NT2/D1 (cell line): ENCODE results near the gene PDE6A.

Experiments
- SUZ12 ChIP-seq: IDR thresholded peaks from 2 replicates; pipeline ENCODE4 v1.6.1; 2011; ENCODE audit not compliant: insufficient read length, insufficient read depth; ENCODE audit errors: extremely low read depth
- YY1 ChIP-seq: IDR thresholded peaks from 2 replicates; pipeline ENCODE4 v1.6.1; 2011; ENCODE audit not compliant: insufficient read length, insufficient read depth
- ZNF274 ChIP-seq: IDR thresholded peaks from 2 replicates; pipeline ENCODE4 v1.6.1; 2011; ENCODE audit warnings: mild to moderate bottlenecking, low read depth, low read length

DNA sequence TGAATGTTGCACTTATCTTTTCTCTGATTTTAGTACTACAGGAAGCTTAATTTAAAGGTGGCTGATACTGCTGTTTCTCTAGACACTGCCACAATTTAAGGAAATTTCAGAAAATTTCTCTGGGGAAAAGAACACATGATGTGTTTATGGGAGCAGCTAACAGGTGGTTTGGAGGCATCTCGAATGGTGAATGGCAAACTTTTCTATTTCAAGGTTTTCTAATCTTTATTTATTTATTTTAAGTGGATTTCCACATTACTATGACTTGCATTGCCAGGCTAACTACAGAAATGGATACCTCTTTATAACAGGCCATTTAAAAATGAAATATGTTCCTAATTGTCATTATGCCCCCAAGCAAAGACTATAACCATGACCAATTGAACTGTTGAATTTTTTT, 50.4 kb downstream of the PDE6A start:
- TF ChIP-seq ZNF274 (no peak), YY1 (no peak), SUZ12 (no peak)
